NCI-H2196 treated with DMSO at 0.1 percent for 48 hours (cell line): ENCODE results near the gene CUL1.
"Not testable (repeated sequence)": the region's sequence is repeated elsewhere in the genome, so short reads cannot be mapped to it uniquely, and the experiment has no call there.

ENCODE experiments used
- DNase-seq: peaks from one replicate; lab custom pipeline; 2025; ENCODE audit not compliant: unreplicated experiment; lab: John Stamatoyannopoulos, UW

Gene CUL1

DNA sequence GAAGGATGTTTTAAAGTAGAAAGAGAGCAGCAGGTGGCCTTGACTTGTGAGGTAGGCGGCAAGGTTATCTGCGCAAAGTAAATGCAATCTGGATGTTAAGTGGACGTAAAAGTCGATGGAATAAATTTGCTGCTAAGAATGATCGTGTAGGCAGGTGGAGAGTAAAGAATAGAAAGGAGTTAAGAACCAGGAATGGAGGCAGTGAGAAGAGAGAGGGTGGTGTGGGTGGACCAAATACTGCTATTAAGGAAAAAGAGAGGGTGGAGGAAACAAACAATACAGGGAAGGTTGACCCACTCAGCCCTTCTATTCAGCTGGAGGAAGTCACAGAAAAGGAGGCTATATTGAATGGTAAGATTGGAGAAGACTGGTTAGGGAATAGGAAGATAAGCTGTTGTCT is 1.9 kb upstream of the CUL1 start:
- no peak for DNase-seq

GRCh38 chr7:148697256-148698006 is 1.3 kb upstream of the CUL1 start:
- no peak for DNase-seq

DNA sequence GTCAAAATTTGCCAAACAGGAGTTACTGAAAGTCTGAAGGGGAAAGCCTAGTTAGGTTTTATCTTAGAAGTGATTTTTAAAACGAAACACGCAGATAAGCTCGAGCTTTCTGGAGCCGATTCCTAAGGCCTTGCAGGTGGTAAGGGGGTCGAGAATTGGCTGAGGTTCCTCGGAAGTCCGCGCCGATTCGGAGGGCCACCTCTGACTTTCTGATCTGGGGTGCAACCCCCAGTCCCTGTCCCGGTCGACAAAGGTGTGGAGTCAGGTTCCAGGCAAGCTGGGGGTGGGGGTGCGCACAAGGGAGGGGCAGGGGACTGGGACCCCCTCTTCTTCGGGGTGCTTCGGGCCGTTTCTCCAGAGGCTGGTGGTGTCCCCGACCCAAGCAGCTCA is 701 bp upstream of the CUL1 start:
- DNase-seq, result no peak

DNA sequence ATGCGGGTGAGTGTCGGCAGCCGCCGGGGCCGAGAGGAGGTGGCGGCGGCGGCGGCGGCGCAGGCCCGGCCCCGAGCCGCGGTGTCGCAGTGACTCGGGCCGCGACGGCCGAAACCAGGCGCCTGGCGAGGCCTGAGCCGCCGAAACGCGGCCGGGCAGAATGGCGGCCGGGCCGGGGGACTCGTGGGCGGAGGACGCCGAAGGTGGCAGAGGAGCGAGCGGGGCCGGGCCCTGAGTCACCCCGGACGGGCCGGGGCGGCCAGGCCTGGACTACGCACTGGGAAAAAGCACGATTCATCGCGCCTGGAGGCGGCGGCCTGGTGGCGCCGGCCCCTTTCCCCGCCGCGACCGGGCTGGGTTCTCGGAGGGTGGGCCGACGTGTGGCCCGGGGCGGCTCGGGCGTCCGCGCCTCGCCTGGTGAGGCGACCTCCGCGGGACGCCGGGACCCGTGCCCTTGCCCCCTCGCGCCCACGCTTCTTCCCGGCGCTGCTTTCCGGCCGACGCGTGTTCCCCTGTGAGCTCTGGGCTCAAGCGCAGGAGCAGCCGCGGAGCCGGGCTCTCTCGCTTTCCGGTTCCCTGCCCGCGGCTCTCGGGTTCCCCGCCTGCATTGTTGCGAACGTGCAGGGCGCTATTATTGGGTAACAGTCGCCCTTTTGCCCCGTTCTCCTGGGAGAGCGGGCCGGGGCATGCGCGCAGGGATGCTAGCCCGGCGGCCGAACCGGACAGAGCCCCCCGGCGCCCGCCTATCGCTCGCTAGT is 500 bp downstream of the CUL1 start:
- DNase-seq, result no peak

DNA sequence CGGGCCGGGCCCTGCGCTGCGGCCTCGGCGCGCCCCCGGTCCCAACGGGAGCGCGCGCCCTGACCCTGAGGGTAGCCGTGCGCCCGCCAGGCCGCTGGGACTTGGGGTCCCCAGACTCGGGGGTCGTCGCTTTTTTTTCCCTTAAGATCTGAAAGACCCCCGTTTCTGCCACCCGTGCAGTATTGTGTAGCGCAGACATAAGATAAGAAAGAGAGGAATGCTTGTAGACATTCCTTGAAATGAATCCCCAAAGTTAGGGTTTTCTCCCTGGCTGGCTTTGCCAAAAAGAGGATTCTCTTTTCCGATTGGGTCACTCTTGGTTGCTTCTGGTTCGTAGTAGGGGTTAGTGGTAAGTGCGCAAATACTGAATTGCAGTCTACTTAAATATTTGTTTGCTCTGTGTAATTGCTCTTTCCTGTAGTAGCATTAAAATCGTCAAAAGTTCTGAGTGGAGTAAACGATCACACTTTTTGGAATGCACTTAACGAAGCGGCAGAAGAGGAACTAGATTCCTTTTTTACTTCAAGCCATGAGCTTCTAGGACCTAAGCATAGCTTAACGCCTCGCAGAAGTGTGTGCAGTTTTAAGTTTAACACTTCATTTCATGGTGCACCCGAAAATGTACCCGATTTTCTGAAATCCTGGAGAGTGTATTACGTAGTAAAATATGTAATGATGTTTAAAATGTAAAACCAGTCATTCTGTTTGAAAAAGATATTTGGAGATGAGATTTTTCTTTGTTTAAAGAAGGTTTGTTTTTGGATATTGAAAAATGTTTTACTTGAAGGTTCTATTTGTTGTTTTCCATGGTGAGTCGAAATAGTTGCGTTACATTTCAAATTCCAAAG is 1.3 kb downstream of the CUL1 start:
- DNase-seq, result no peak

- no peak for DNase-seq
Measured at GRCh38 chr7:148700661-148701064, 2.0 kb downstream of the CUL1 start.

- DNase-seq, result no peak
Measured at GRCh38 chr7:148701414-148701813, 2.7 kb downstream of the CUL1 start.

- DNase-seq, result no peak
Measured at GRCh38 chr7:148702876-148703670, 4.4 kb downstream of the CUL1 start.

- not testable (repeated sequence) for DNase-seq
Measured at GRCh38 chr7:148703671-148703962, 4.9 kb downstream of the CUL1 start.

- DNase-seq, result no peak
Measured at GRCh38 chr7:148704189-148704588, 5.5 kb downstream of the CUL1 start.

DNA sequence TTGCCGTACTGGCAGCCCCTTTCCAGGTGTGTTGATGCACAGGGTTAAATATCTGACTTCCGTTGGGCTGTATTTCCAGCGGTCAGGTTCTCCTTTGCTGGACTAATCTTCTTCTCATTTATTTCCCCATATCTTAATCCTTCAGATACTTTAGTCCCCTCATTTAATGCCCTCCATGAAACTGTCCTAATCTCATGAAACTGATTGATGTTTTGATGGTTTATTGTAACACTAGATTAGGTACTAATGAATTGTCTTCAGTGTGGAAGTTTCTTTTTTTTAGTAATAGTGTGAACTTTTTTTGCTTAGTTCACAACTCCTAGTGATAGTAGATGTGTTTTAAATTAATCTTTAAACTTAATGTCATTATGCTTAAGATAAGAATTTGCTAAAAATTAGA is 6.3 kb downstream of the CUL1 start:
- DNase-seq, result no peak

DNA sequence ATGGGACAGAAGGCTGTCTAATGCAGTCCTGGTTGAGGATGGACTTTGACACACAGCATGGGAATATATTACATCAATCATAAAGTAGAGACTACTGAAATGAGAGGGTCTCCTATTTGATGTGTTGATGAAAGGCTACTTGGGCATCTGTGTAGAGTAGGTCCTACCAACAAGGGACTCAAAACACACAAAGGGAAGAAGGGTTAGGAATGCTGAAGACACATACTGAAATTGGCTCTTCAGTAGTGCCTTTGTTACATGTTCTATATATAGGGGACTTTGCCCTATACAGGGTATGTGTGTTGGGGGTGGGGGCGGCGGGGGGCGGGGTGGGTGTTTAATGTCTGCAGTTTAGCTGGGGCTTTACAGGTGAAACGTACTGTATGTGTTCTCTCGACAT is 7.7 kb downstream of the CUL1 start:
- DNase-seq, result no peak

GRCh38 chr7:148708026-148708885 is 9.6 kb downstream of the CUL1 start:
- no peak for DNase-seq

- DNase-seq, result no peak
Measured at GRCh38 chr7:148709014-148709413, 10.3 kb downstream of the CUL1 start.

- DNase-seq, result not testable (repeated sequence)
Measured at GRCh38 chr7:148710426-148710825, 11.7 kb downstream of the CUL1 start.

- no peak for DNase-seq
Measured at GRCh38 chr7:148711191-148712102, 12.7 kb downstream of the CUL1 start.

DNA sequence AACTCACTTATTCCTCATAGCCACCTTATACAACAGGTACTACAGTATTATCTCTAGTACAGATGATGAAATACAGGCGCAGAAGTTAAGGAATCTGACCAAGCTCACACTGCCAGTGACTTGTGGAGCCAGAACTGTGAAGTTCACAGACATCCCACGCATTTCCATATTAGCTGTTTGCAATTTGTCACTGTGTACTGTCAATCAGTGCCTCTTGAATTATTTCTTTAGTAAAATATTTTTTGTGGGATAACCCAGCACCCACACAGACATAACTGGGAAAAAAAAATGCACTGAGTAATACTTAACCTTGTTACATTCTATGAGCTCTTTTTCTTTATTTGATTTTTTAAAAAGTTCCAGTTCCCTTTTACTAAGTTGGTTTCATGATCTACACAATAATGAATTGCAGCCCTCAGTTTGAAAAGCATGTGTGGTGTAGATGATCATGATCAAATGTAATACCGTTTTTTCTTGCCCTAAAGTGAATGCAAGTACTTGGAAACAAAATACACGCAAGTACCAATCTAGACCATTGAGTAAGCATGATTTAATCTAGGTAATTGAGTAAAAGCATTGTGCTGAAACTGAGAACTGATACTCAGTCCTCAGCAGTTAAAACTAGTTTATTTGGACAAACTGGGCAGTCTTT is 14.1 kb downstream of the CUL1 start:
- no peak for DNase-seq

DNA sequence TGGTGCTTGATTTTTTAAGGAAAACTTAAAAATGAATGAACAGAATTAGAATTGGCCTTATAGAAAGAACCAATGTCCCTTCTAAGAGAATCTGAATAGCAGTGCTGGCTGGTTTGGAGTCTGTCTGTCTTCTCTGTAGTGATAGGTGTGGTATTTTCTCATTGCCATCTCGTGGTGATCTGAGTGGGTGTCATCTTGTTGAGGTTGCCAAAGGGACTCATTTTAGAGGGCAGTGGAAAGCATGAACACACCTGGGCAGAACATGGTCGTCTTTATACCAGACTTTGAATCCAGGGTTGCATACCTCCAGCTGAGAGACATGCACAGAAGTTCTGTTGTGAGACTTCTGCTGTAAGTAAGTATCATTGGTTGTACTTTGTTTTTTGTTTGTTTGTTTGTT is 15.8 kb downstream of the CUL1 start:
- DNase-seq, result no peak

- no peak for DNase-seq
Measured at GRCh38 chr7:148715027-148715426, 16.3 kb downstream of the CUL1 start.
